Sigmoid colon (tissue), 4 donors: Measurements from ENCODE around the gene SETMAR.

ENCODE experiments used
- CTCF ChIP-seq, 4 experiments: fragments of 450-650 bp in 3 of 4; fragments of 200-600 bp in 1 of 4; IDR thresholded peaks; one replicate each; pipeline ENCODE4 v1.5.1; 2016 to 2019; ENCODE audit warnings: antibody characterized with exemption in 4 of 4, mild to moderate bottlenecking in 3 of 4, moderate library complexity in 2 of 4
- POLR2A ChIP-seq, 2 donors: fragments of 450-650 bp; IDR thresholded peaks; one replicate each; pipeline ENCODE4 v1.6.1; 2016; ENCODE audit warnings: antibody characterized with exemption in 2 of 2, mild to moderate bottlenecking in 2 of 2, moderate library complexity in 2 of 2
- POLR2AphosphoS5 ChIP-seq, 4 donors: sonication (generic); formaldehyde crosslinking; IDR thresholded peaks; one replicate each; pipeline ENCODE4 v1.6.1; 2017; ENCODE audit warnings: antibody characterized with exemption in 4 of 4

GRCh38 chr3:4303187-4304123 lies at the start of gene SETMAR:
- no peak for TF ChIP-seq CTCF (IDR thresholded peaks at IDR 0.05)
- TF ChIP-seq POLR2A (IDR thresholded peaks at IDR 0.05), result peak; percentile 69 to 75
- peak; percentile 65 to 86 (median 73) for TF ChIP-seq POLR2AphosphoS5 (IDR thresholded peaks at IDR 0.05)
